Karpas-422 (cell line): ENCODE measurements around the gene CENATAC. TPM values are rescaled to one million over a fixed set of nuclear protein-coding genes. Genes with fewer than 3 reads are reported as not detected.

Experiments used
- DNase-seq: peaks from one replicate; pipeline ENCODE4 v3.0.0-alpha.2; 2015
- H2AFZ ChIP-seq: fragments of 200-600 bp; sonication (generic); 2 replicates; pipeline ENCODE4 v1.6.1; 2014; ENCODE audit warnings: antibody characterized with exemption, low read length, mixed read lengths
- H3K27ac ChIP-seq: fragments of 200-600 bp; sonication (generic); 2 replicates; pipeline ENCODE4 v1.5.1; 2014; ENCODE audit warnings: mild to moderate bottlenecking, low read length, moderate library complexity
- H3K27me3 ChIP-seq: fragments of 200-600 bp; sonication (generic); 2 replicates; pipeline ENCODE4 v1.6.1; 2014; ENCODE audit warnings: low read length, mixed read lengths
- H3K36me3 ChIP-seq: fragments of 200-600 bp; sonication (generic); 2 replicates; pipeline ENCODE4 v1.6.1; 2014; ENCODE audit warnings: low read length, mixed read lengths; ENCODE audit not compliant: insufficient read depth
- H3K4me1 ChIP-seq: fragments of 200-600 bp; sonication (generic); 2 replicates; pipeline ENCODE4 v1.6.1; 2014; ENCODE audit warnings: mild to moderate bottlenecking, low read length, mixed read lengths
- H3K4me2 ChIP-seq: fragments of 200-600 bp; sonication (generic); 2 replicates; pipeline ENCODE4 v1.6.1; 2014; ENCODE audit warnings: low read length, low read depth, mild to moderate bottlenecking; ENCODE audit not compliant: poor library complexity, severe bottlenecking
- H3K4me3 ChIP-seq: fragments of 200-600 bp; sonication (generic); 2 replicates; pipeline ENCODE4 v1.5.1; 2014; ENCODE audit warnings: mild to moderate bottlenecking, antibody characterized with exemption, low read length, mixed read lengths
- H3K79me2 ChIP-seq: fragments of 200-600 bp; sonication (generic); 2 replicates; pipeline ENCODE4 v1.6.1; 2014; ENCODE audit warnings: mild to moderate bottlenecking, low read length, mixed read lengths
- H3K9ac ChIP-seq: fragments of 200-600 bp; sonication (generic); 2 replicates; pipeline ENCODE4 v1.6.0; 2014; ENCODE audit warnings: low read length
- H3K9me2 ChIP-seq: fragments of 200-600 bp; sonication (generic), shearing (Covaris generic); replicated peaks from 2 replicates; pipeline ENCODE4 v1.6.0; 2014; ENCODE audit warnings: mild to moderate bottlenecking, low read length, moderate library complexity; ENCODE audit not compliant: insufficient read depth
- H3K9me3 ChIP-seq: fragments of 300-700, 200-600 bp; sonication (generic); 2 replicates; pipeline ENCODE4 v1.6.1; 2014; ENCODE audit warnings: low read length, mixed read lengths
- H4K20me1 ChIP-seq: fragments of 200-600 bp; sonication (generic); 2 replicates; pipeline ENCODE4 v1.6.1; 2014; ENCODE audit warnings: mild to moderate bottlenecking, antibody characterized with exemption, low read length, low read depth; ENCODE audit not compliant: insufficient read depth
- total RNA-seq: library from RNA; depleted of rRNA; stranded (reverse); fragments of >200 nt; shearing (Covaris generic); gene quantifications from 2 replicates; pipeline ENCODE4 v1.2.3, GENCODE V29; 2014; ENCODE audit warnings: low replicate concordance

Gene CENATAC
- total RNA-seq, 1 experiment from 2014 or later, result 14.2 TPM

GRCh38 chr11:119025978-119026766, 28.2 kb downstream of the CENATAC start:
- Histone ChIP-seq H3K36me3 (no peaks in the 10 kb centered on the region), H3K27me3 (no peaks in the 10 kb centered on the region), H3K9ac (no peak overlapping the region), H3K9me3 (no peaks in the 10 kb centered on the region), H3K9me2 (no peaks in the 10 kb centered on the region), H2AFZ (no peak overlapping the region), H3K4me2 (no peak overlapping the region), H3K4me1 (peaks cover 26% of the 10 kb centered on the region), H3K79me2 (peaks cover 17% of the 10 kb centered on the region), H3K4me3 (no peak overlapping the region), H3K27ac (no peak overlapping the region), H4K20me1 (no peaks in the 10 kb centered on the region)
- DNase-seq, result no peak

- no peaks in the 10 kb centered on the region for H3K9me3 ChIP-seq
- no peaks in the 10 kb centered on the region for H3K36me3 ChIP-seq
- peaks cover 10% of the 10 kb centered on the region; the same call in 1 of the 2 replicates for H3K79me2 ChIP-seq
Observed at GRCh38 chr11:119026970-119027369, 29.0 kb downstream of the CENATAC start.

GRCh38 chr11:119027561-119028345, 29.8 kb downstream of the CENATAC start:
- DNase-seq, result no peak
- Histone ChIP-seq H3K9me3 (no peaks in the 10 kb centered on the region), H4K20me1 (no peaks in the 10 kb centered on the region), H3K9me2 (no peaks in the 10 kb centered on the region), H3K79me2 (peaks cover 10% of the 10 kb centered on the region; the same call in 1 of the 2 replicates), H3K9ac (no peak overlapping the region), H2AFZ (no peak overlapping the region), H3K27me3 (no peaks in the 10 kb centered on the region), H3K27ac (no peak overlapping the region), H3K4me1 (peaks cover 26% of the 10 kb centered on the region), H3K4me3 (no peak overlapping the region), H3K36me3 (no peaks in the 10 kb centered on the region), H3K4me2 (peak overlapping the region; percentile 82)

More at GRCh38 chr11:119026970-119027369, 29.0 kb downstream of the CENATAC start:
- Histone ChIP-seq H4K20me1 (no peaks in the 10 kb centered on the region), H3K4me1 (peaks cover 26% of the 10 kb centered on the region), H3K4me3 (no peak overlapping the region), H3K27me3 (no peaks in the 10 kb centered on the region), H2AFZ (no peak overlapping the region), H3K4me2 (no peak overlapping the region), H3K27ac (no peak overlapping the region), H3K9me2 (no peaks in the 10 kb centered on the region), H3K9ac (no peak overlapping the region)
- DNase-seq, result no peak

DNA sequence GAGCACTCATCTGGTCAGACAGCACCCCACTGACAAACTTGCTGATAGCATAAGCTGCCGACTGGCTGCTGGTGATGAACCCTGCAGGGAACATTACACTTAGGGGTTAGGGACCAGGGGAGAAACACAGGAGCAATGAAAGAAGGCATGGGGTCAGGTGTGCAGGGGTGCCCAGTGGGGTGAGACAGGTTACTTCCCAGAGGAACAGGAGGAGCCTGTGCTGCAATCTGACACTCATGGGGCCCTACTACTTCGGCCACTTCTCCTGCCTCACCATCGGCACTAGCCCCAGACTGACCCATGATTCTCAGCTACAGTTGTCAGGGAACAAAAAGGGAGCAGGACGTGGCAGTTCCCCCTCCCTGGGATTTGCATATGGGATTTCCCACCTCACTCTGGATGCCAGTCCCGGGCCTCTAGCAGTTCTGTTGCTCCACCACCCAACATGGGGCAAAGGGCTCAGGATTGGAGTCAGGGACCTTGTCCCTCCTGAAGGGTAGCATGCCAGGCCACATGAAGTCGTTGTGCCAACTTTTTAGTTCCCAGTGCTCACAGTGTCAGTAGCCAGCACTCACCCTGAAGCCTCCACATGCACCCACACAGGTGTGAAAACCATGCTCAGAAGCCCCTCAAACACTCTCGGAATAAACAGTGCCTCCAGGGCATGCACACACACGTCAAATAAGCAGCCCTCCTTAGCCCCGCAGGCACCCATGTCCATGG, 30.6 kb downstream of the CENATAC start:
- H3K9me2 ChIP-seq, result no peaks in the 10 kb centered on the region
- no peaks in the 10 kb centered on the region for H4K20me1 ChIP-seq
- no peak overlapping the region for H3K27ac ChIP-seq
- peak overlapping the region; percentile 89; the same call in 1 of the 2 replicates for H3K4me3 ChIP-seq
- H3K27me3 ChIP-seq, result no peaks in the 10 kb centered on the region
- no peak for DNase-seq
- peak overlapping the region; percentile 82 for H3K4me2 ChIP-seq
- H2AFZ ChIP-seq, result no peak overlapping the region
- no peaks in the 10 kb centered on the region for H3K9me3 ChIP-seq
- H3K79me2 ChIP-seq, result peaks cover 10% of the 10 kb centered on the region; the same call in 1 of the 2 replicates
- H3K36me3 ChIP-seq, result no peaks in the 10 kb centered on the region
- peaks cover 26% of the 10 kb centered on the region for H3K4me1 ChIP-seq
- H3K9ac ChIP-seq, result peak overlapping the region; percentile 77

GRCh38 chr11:119029069-119029339, 31.1 kb downstream of the CENATAC start:
- H3K4me2 ChIP-seq, result peak overlapping the region; percentile 82
- 0 out of 2 replicates have a peak overlapping the region, but pooled peaks have one; percentile 40 for H3K27ac ChIP-seq
- no peaks in the 10 kb centered on the region for H3K27me3 ChIP-seq
- H3K9ac ChIP-seq, result peak overlapping the region; percentile 77
- DNase-seq, result no peak
- no peaks in the 10 kb centered on the region for H4K20me1 ChIP-seq
- H2AFZ ChIP-seq, result no peak overlapping the region
- peaks cover 26% of the 10 kb centered on the region for H3K4me1 ChIP-seq
- no peaks in the 10 kb centered on the region for H3K9me2 ChIP-seq
- H3K9me3 ChIP-seq, result no peaks in the 10 kb centered on the region
- no peaks in the 10 kb centered on the region for H3K36me3 ChIP-seq
- peak overlapping the region; percentile 89 for H3K4me3 ChIP-seq
- peaks cover 10% of the 10 kb centered on the region; the same call in 1 of the 2 replicates for H3K79me2 ChIP-seq

DNA sequence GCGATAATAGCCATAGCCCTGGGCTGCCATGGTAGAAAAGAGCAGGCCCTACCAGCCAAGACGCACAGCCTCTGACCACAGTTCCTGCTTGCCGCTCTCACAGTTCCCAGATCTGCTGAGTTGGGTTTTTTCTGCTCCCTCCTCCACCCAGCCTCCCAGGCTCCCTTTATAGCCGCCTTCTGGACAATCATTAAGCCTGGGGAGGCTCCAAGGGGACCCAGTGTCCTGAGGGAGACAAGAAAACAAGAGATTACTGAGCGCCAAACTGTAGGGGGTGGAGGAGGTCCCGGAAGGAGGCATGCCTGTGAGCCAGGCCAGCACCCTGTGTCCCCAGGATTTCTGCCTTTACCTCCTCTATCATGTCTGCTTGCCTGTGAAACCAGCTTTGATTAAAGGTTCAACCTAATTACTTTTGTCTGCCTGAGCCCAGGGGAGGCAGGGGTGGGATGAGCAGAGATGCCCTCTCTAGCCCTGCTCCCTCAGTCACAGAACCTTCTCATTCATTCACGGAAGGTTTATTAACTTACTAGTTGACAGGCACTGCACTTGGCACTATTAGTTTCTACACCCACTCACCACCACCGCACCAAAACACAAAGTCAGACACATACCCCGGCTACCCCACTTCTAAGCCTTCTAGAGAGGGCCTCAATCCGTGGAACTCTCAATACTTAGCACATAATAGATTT, 31.5 kb downstream of the CENATAC start:
- H3K9me3 ChIP-seq, result no peaks in the 10 kb centered on the region
- H3K4me1 ChIP-seq, result peaks cover 26% of the 10 kb centered on the region
- DNase-seq, result peak; percentile 46
- H3K4me3 ChIP-seq, result peak overlapping the region; percentile 89
- no peaks in the 10 kb centered on the region for H3K27me3 ChIP-seq
- H3K36me3 ChIP-seq, result no peaks in the 10 kb centered on the region
- 0 out of 2 replicates have a peak overlapping the region, but pooled peaks have one; percentile 40 for H3K27ac ChIP-seq
- H4K20me1 ChIP-seq, result no peaks in the 10 kb centered on the region
- H3K9ac ChIP-seq, result peak overlapping the region; percentile 77
- no peak overlapping the region for H2AFZ ChIP-seq
- peaks cover 10% of the 10 kb centered on the region; the same call in 1 of the 2 replicates for H3K79me2 ChIP-seq
- no peaks in the 10 kb centered on the region for H3K9me2 ChIP-seq
- H3K4me2 ChIP-seq, result peak overlapping the region; percentile 82

- H2AFZ ChIP-seq, result peak overlapping the region; percentile 62; the same call in 1 of the 2 replicates
- peak overlapping the region; percentile 82 for H3K4me2 ChIP-seq
- H3K4me1 ChIP-seq, result peaks cover 23% of the 10 kb centered on the region
- peak overlapping the region; percentile 77 for H3K9ac ChIP-seq
- no peaks in the 10 kb centered on the region for H3K36me3 ChIP-seq
- H3K9me3 ChIP-seq, result no peaks in the 10 kb centered on the region
- peak overlapping the region; percentile 89 for H3K4me3 ChIP-seq
- no peaks in the 10 kb centered on the region for H4K20me1 ChIP-seq
- no peak overlapping the region for H3K27ac ChIP-seq
- no peaks in the 10 kb centered on the region for H3K27me3 ChIP-seq
- no peaks in the 10 kb centered on the region for H3K9me2 ChIP-seq
- DNase-seq, result peak; percentile 46
- peaks cover 10% of the 10 kb centered on the region; the same call in 1 of the 2 replicates for H3K79me2 ChIP-seq
Observed at GRCh38 chr11:119030029-119030328, 32.0 kb downstream of the CENATAC start.
